HG02840 (cell line): ENCODE measurements around the gene AGRN.

Experiments
- ATAC-seq: cut with Tn5 transposase; IDR thresholded peaks from one replicate; pipeline ENCODE4 v1.9.1; 2021; ENCODE audit warnings: mild to moderate bottlenecking, moderate library complexity, moderate number of reproducible peaks; ENCODE audit not compliant: unreplicated experiment, low FRiP score

Gene AGRN

DNA sequence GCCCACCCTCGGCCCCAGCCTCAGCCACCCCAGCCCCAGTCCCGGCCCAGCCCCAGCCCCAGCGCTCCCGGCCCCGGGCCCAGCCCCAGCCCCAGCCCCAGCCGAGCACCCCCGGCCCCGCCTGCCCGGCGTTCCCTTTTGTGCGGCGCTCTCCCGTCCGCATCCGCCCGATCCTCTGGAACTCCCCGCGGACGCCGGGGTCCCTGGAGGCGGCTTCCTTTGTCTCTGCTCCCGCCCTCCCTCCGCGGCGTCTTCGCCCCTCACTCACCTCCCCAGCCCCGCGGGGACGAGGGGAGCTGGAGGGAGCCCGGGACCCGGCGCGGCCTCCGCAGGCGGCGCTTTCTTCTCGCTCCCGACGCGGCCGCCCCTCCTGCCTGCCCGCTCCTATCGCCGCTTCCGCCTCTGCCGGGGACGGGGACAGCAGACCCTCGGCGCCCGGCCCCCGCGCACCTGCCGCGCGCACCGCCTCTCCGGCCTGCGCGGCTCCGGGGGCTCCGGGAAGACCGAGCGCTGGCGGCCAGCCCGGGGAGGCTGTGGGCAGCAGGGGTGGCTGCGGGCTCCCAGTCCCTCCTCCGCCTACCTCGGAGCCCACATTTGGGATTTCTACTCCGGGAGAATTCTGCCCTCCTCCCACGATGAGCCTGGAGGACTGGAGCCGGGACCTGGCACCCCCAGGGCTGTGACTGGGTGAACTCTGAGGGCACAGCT is 14.0 kb downstream of the AGRN start:
- ATAC-seq, result no peak

DNA sequence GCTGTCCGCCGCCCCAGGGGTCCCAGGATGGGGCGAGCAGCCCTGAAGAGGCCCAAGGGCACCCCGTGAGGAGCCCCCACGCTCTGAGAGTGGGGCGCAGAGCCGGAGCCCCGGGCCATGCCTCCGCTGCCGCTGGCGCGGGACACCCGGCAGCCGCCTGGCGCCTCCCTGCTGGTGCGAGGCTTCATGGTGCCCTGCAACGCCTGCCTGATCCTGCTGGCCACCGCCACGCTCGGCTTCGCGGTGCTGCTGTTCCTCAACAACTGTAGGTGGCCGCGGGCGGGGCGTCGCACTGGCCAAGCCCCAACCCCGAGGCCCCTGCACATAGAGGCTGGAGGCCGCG is 14.5 kb downstream of the AGRN start:
- ATAC-seq, result no peak

DNA sequence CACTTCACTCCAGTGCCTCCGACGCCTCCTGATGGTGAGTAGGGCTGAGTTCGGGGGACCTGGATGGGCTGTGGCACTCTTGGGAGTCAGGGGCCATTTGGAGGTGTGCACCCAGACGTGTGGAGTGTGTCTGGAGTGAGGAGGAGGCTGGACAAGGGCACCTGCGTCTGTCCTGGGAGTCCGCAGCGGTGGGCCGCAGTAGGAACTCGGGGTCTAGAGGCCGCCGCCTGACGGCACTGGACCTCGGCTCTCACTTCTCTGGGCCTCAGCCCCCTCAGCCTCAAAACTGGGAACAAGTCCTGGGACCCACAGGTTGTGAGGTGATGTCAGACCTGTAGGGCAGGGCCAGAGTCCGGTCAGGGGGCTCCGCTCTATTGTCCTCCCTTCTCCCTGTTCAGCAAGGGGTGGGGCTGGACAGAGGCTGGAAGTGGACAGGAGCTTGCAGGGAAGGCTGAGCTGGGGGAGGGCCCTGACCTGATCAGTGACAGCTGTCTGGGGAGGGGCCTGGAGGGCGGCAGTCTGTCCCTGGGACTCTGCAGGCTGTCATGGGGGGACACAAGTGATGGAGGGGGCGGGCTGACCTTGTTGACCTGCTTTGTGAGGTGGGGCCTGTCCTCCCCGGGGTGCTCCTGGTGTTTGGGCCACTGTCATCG is 15.5 kb downstream of the AGRN start:
- ATAC-seq, result no peak

DNA sequence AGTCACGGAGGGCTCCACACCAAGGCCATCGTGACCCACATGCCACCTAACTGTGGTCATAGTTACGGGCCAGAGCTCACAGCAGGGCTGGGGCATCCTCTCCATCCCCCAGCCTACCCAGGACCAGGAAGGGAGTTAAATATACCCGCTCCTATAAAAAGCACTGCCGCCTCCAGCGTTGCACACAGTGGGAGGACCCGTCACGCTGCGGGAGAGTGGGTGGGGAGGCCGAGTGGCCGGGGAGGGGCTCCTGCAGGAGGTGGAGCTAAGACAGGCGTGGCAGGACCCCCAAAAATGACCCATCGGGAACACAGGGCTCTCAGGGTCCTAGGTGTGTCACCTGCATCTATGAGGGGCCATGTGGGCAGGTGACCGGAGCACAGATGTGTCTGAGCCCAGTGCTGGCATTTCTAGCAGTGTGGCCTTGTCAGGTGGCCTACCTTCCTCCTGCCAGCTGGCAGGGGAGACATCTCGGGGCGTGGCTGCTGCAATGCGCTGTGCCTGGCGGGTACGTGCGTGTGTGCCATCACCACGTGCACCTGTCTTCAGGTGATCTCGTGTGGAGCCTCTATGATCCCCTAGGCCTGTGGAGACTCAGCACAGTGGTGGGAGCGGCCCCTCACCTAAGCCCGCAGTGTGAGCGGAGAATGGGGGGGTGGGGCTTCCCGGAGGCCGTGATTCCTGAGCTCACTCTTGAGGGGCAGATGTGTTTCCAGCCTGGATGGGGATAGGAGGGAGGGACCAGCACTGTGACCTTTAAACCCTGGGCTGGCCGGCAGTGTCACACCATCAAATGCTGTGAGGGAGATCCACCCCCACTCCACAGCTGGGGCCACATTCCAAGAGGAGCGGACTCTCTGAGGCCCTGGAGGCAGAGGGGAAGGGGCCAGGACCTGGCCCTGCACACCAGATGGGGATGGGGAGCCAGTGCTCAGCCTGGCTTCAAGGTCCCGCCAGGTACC is 17.7 kb downstream of the AGRN start:
- ATAC-seq, result no peak

DNA sequence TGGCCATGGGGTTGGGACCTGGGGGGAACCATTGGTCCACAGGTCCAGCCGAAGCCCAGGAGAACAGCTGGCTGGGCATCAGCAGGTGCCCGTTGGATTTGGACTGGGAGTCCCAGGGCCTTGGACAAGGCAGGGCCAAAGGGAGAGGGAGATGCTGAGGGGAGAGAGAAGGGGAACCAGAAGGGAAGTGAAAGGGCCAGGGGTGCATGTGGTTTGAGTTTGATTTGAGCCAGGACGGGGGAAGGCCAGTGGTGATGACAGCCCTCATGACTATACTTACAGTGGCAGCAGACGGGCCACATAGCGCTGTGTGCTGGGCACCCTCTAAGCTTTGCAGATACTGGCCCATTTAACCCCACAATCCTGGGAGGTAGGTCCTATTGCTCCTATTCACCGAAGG is 18.8 kb downstream of the AGRN start:
- no peak for ATAC-seq

DNA sequence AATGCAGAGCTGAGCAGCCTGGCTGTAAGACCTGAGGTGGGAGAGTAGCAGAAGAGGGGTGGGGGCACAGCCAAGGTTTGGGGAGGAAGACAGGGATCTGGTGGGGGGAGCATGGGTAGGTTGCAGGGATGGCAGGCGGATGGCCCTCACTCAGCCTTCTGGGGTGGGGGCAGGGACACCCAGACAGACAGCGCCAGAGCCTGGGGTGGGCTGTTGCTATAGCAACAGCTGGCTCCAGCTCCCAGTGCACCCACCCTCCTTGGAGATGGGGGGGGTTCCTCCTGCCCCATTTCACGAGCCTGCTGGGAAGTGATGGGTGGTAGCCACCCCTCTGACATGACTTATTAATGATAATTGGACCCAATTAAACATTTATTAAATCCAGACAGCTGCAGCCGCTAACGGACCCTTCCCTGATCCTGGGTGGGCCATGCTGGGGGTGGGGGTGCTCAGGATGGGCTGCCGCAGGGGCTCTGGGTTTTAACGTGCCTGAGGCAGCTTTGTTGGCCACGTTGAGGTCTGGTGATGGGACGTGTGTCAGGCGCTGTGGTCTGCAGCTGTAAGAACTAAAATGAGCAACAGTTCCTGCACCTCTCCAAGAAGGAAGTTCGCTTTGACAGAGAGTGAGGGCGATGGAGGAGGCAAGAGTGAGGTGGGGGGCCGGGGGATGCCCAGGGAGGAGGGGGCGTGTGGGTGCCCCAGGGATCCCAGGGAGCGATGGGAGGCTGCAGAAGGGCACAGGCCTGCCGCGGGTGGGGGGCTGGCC is 19.4 kb downstream of the AGRN start:
- ATAC-seq, result no peak

DNA sequence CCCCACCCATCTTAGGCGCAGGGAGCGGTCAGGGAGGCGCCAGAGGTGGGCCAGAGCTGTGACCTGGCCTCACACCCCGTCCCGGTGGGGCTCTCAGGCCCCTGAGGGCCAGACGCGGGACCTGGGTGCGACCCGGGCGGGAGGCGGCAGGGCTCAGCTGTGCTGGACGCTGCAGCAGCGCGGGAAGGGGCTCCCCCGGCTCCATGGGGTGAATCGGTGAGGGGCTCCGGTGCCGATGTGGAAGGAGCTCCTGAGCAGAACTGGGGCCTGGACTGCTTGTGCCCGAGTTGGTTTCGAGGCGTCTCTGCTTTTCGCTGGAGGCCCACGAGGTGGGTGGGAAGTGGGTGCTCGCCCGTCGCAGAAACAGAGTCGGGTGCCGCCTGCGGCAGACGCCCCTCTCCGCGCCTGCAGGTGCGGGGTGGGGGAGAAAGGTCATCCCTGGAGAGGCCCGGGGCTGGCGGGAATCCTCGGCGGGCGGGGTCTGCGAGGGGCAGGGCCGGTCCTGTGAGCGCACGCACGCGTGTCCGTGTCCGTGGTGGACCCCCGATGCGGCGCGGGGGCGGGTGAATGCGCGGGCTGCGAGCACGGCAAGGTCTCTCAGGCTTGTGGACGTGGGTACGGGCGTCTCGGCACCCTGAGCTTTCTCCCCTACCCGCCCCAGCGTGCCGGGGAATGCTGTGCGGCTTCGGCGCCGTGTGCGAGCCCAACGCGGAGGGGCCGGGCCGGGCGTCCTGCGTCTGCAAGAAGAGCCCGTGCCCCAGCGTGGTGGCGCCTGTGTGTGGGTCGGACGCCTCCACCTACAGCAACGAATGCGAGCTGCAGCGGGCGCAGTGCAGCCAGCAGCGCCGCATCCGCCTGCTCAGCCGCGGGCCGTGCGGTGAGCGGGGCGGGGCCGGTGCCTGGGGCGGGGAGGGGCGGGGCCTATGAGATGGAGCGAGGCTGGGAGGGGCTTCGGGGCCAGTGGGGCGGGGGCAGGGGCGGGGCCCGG is 20.4 kb downstream of the AGRN start:
- no peak for ATAC-seq

DNA sequence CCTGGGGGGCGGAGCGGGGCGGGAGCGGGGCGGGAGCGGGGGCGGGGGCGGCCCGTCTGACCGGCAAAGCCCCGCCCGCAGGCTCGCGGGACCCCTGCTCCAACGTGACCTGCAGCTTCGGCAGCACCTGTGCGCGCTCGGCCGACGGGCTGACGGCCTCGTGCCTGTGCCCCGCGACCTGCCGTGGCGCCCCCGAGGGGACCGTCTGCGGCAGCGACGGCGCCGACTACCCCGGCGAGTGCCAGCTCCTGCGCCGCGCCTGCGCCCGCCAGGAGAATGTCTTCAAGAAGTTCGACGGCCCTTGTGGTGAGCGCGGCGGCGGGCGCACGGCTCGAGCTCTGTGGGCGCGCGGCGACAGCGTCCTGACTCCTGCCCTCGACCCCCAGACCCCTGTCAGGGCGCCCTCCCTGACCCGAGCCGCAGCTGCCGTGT is 21.2 kb downstream of the AGRN start:
- no peak for ATAC-seq

DNA sequence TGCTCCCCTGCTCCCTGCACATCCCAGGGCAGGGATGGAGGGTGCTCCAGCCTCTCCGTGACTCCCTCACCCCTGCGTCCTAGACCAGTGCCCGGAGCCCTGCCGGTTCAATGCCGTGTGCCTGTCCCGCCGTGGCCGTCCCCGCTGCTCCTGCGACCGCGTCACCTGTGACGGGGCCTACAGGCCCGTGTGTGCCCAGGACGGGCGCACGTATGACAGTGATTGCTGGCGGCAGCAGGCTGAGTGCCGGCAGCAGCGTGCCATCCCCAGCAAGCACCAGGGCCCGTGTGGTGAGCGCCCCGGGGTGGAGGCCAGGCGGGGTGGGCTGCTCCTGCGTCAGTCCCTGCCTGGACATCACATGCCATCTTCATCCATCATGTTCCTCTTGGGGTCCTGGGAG is 22.0 kb downstream of the AGRN start:
- ATAC-seq, result no peak

DNA sequence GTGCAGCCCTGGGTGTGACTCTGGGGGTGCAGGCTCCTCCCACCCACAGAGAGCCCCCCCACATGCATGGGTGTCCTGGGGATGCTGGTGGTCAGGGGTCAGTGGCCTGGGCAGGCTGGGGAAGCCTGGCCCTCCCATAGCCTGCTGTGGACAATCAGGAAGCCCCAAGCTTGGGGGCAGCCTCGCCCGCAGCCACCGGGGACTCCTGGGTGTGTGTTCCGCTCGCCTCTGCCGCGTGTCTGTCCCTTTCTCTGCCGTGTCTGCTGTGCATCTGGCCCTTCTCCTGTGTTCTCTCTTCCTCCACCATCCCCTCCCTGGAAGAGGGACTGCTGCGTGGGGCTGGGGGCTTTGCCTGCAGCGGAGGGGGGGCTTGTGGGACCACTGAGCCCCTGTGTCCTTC is 22.9 kb downstream of the AGRN start:
- ATAC-seq, result no peak

DNA sequence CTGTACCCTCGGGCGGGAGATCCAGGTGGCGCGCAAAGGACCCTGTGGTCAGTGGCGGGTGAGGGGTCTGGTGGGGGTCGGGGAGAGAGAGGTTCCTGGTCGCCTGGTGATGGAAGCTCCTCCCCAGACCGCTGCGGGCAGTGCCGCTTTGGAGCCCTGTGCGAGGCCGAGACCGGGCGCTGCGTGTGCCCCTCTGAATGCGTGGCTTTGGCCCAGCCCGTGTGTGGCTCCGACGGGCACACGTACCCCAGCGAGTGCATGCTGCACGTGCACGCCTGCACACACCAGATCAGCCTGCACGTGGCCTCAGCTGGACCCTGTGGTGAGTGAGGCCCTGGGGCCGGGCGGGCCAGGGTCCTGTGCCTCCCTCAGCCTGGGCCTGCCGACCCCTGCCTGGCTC is 23.5 kb downstream of the AGRN start:
- no peak for ATAC-seq

DNA sequence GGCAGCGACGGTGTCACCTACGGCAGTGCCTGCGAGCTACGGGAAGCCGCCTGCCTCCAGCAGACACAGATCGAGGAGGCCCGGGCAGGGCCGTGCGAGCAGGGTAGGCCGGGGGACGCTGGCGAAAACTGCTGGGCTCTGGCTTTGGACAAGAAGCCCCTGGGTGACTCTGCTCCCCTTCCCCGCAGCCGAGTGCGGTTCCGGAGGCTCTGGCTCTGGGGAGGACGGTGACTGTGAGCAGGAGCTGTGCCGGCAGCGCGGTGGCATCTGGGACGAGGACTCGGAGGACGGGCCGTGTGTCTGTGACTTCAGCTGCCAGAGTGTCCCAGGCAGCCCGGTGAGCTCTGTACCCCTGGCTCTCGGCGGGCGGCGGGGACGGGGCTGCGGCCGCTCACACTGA is 24.0 kb downstream of the AGRN start:
- ATAC-seq, result no peak

DNA sequence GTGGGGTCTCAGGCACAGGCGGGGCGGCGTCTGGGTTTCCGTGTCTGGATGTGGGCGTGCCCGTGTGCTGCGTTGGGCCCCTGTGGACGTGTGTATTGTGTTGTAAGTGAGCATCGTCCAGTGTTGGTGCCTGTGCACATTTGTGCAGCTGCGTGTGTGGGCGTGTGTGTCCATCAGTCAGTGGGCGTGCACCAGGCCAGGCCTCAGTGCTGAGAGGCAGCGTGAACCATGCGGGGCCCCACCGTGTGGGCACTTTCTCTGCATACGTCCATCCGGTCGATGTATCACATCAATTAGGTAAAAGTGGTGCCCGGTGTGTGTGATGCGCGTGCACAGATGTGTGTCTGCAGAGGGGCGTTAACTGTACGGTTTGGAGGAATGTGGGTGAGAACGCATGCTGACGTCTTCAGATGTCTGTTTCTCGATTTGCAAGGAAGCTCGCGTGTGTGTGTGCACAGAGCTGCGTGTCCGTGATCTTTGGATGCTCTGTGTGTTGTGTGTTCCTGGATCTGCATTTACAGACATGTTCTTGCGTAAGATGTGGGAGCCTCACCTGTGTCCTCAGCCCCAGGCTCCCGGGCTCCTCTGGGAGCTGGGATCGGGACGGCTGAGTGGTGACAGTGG is 24.6 kb downstream of the AGRN start:
- no peak for ATAC-seq

DNA sequence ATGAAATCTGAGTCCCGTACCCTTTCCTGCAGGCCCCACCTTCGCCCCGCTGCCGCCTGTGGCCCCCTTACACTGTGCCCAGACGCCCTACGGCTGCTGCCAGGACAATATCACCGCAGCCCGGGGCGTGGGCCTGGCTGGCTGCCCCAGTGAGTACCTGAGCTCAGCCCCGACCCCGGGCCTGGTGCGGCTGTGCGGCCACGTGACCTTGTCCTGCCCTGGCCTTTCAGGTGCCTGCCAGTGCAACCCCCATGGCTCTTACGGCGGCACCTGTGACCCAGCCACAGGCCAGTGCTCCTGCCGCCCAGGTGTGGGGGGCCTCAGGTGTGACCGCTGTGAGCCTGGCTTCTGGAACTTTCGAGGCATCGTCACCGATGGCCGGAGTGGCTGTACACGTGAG is 25.2 kb downstream of the AGRN start:
- ATAC-seq, result no peak

DNA sequence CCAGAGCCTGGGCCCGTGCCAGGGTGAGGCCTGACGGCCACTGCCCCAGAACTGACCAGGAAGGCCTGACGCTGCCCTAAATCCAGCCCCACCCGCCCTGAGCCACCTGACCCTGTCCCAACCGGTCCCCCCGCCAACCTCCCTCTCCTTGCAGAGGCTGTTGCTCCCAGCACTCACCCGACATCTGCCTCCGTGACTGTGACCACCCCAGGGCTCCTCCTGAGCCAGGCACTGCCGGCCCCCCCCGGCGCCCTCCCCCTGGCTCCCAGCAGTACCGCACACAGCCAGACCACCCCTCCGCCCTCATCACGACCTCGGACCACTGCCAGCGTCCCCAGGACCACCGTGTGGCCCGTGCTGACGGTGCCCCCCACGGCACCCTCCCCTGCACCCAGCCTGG is 26.3 kb downstream of the AGRN start:
- no peak for ATAC-seq

DNA sequence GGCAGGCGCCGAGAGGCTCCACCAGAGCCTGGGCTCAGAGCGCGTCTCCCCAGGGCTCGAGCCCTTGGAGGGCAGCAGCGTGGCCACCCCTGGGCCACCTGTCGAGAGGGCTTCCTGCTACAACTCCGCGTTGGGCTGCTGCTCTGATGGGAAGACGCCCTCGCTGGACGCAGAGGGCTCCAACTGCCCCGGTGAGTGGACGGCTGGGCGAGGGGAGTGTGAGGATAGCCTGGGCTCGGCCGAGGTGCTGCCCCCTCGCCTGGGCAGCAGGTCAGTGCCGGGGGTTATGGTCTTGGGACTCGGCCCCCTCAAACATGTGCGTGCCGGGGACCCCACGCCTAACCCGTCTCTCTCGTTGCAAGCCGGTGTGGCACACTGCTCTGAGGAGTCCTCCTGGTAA is 26.8 kb downstream of the AGRN start:
- no peak for ATAC-seq

DNA sequence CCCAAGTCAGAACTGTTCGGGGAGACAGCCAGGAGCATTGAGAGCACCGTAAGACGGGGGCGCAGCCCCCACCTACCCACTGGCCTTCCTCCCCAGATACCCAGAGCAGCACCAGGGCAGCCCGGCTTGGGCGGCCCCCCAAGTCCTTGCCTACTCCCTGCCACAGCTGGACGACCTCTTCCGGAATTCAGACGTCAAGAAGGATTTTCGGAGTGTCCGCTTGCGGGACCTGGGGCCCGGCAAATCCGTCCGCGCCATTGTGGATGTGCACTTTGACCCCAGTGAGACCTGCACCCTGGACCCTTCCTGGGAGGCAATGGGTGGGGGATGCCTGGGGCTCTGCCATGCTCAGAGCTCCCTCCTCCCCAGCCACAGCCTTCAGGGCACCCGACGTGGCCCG is 27.5 kb downstream of the AGRN start:
- no peak for ATAC-seq

DNA sequence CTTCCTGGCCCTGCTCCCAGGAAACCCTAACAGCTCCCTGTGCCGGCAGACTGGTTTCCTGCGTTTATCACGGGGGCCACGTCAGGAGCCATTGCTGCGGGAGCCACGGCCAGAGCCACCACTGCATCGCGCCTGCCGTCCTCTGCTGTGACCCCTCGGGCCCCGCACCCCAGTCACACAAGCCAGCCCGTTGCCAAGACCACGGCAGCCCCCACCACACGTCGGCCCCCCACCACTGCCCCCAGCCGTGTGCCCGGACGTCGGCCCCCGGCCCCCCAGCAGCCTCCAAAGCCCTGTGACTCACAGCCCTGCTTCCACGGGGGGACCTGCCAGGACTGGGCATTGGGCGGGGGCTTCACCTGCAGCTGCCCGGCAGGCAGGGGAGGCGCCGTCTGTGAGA is 28.0 kb downstream of the AGRN start:
- ATAC-seq, result no peak

DNA sequence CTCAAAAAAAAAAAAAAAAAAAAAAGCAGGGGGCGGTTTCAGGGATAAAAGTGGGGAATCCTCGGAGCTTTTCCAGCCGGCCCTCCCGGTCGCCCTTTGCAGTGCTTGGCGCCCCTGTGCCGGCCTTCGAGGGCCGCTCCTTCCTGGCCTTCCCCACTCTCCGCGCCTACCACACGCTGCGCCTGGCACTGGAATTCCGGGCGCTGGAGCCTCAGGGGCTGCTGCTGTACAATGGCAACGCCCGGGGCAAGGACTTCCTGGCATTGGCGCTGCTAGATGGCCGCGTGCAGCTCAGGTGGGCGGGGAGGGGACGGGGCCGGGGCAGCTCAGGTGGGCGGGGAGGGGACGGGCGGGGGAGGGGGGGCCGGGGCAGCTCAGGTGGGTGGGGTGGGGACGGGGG is 28.8 kb downstream of the AGRN start:
- ATAC-seq, result no peak
